Activated T-cell treated with anti-CD3 and anti-CD28 coated beads for 48 hours (primary cell): ENCODE measurements around the gene PSMB2.

Source experiments
- DNase-seq: peaks from one replicate; pipeline ENCODE4 v3.0.0-alpha.2; 2020; ENCODE audit warnings: low read depth

The PSMB2 gene

DNA sequence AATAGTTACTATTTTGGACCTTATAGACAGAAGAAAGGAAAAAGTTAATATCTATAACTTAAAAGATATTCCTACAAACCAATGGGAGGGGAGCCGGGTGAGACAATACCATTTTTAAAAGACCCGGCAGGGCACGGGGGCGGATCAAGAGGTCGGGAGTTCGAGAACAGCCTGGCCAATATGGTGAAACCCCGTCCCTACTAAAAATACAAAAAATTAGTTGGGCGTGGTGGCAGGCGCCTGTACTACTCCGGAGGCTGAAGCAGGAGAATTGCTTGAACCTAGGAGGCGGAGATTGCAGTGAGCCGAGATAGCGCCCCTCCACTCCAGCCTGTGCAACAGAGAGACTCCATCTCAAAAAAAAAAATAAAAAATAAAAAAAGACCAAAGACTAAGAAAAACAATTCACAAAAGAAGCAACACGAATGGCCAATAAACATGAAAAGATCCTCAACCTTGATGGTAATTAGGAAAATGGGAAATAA is 1.2 kb upstream of the PSMB2 start:
- DNase-seq, result peak; percentile 8

DNA sequence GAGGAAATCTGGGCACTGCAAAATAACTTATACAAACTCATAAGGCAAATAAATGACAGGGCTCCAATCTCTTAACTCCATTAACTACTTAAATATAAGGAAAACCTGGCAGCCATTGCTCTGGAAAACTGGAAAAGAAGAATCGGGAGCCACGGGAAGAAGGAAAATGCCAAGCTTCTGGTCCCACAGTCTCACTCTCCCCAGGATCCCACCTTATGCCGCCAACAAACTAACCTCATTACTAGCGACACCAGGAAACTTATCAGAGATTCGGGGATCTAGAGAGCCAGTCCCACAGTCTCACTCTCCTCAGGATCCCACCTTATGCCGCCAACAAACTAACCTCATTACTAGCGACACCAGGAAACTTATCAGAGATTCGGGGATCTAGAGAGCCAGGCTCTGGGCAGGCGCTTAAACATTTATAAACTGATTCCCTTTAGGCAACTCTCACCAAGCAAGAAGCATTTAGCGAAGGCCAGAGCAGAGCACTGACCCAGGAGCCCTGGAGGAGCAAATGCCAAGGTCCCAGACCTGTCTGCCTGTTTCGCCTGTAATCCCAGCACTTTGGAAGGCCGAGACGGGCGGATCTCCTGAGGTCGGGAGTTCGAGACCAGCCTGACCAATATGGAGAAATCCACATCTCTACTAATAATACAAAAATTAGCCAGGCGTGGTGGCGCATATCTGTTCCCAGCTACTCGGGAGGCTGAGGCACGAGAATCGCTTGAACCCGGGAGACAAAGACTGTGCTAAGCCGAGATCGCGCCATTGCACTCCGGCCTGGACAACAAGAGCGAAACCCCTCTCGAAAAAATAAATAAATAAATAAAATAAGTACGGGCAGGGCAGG is 720 bp downstream of the PSMB2 start:
- DNase-seq, result no peak

DNA sequence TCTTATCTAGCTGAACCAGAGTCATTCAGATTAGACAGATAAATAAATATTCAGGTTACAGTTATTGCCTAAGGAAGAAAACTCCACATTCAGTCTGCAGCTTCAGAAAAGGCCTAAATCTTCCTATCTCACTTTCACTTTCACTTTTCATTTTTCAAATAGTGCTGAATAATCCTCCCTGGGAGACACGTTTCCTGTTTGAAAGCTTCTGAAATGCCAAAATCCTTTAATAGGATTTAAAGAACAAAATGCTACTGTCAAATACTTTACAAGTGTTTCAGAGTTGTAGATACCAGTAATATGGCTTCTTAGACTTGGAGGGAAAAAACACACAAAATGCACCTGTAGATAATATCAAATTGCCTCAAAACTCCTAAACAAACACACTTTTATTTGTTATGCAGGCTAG is 3.9 kb downstream of the PSMB2 start:
- no peak for DNase-seq

DNA sequence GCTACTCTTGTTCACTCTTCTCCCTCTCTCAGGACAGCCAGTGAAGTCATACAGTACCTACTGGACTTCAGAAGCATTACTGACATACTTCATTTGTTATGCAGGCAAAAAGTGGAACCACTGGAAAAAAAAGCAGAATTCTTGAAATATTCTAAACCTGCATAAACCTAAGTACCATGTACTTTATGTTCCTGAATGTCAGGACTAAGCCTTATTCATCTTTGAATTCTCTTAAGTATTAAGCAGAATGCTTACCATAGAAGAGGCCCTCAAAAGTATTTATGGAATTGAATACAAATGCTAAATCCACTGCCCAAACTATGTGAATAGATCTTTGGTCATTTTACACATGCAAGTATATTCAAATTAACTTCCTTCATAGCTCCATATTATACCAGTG is 7.8 kb downstream of the PSMB2 start:
- no peak for DNase-seq

DNA sequence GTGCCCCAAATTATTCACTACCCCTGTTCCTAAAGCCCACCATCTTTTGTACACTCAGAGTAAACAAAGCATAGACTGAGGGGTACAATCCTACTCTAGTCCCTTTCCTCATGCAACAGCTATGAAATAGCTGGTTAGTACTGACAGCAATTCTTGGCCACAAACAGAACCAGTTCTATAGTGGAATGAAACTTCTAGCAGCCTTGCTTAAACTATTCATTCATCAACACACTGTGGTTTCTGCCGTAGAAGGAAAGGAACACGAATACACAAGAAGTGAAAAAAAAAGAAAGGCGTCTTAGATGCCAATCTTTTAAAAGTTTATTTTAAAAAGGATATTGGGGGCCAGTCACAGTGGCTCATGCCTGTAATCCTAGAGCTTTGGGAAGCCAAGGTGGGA is 9.9 kb downstream of the PSMB2 start:
- DNase-seq, result no peak

DNA sequence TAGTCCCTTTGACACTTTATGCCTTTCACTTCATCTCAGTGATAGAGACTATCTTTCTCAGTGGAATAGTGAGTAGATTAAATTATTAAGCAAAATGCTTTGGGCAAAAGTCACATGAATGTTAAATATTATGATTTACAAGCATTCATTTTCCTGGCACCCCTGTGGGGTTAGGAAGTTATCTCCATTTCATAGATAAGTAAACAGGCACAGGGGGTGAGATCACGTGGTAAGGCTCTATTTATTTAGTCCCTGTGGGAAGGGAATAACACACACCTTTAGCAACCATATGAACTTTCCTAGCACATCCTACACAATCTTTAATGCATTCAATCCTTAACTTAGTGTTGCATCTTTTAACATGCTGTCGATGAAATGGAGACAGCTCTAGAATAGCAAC is 12.3 kb downstream of the PSMB2 start:
- no peak for DNase-seq

DNA sequence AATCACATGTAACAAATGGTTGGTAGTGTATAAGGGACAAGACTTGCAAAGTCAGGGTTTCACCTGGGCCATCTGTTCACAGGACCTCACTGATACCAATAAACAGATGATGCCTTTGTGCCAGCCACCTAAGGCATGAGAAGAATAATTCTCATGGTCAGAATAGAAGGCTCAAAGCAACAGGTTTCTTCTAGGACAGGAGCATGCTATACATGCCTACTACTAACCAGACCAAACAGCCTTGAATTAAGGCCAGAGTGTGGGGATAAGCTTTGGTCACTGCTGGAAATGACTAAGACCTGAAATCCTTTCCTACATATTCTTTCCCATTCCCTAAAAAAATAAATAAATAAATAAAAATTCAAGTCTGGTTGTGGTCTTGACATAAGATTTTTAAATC is 17.5 kb downstream of the PSMB2 start:
- DNase-seq, result no peak

DNA sequence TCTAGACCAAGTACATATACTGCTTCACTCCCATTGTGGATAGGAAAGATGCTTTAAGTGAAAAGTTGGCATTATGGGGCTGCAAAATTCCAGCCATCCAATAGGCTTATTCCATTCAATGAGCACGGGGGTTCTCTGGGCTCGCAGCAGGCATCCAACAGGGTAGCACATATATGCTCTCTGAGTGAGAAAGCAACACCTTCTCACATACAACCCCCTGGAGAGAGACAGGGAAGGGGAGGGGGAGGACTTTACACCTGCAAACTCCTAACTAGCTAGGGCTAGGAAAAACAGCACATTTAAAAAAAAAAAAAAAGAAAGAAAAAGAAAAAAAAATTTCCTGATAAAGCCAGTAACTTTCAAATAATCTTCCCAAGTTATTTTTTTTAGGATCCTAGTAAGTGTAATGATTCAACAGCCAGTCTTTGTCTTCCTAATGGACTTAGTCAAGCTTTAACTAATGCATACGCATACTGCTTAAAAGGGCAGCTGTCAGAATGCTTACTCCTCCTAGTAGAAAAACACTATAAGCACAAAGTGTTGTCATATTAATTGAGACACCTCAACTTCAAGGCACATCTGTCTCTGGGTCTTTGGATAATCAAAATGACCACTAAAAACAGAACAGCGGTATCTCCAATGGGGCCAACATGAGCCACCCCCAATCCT is 18.7 kb downstream of the PSMB2 start:
- DNase-seq, result no peak

DNA sequence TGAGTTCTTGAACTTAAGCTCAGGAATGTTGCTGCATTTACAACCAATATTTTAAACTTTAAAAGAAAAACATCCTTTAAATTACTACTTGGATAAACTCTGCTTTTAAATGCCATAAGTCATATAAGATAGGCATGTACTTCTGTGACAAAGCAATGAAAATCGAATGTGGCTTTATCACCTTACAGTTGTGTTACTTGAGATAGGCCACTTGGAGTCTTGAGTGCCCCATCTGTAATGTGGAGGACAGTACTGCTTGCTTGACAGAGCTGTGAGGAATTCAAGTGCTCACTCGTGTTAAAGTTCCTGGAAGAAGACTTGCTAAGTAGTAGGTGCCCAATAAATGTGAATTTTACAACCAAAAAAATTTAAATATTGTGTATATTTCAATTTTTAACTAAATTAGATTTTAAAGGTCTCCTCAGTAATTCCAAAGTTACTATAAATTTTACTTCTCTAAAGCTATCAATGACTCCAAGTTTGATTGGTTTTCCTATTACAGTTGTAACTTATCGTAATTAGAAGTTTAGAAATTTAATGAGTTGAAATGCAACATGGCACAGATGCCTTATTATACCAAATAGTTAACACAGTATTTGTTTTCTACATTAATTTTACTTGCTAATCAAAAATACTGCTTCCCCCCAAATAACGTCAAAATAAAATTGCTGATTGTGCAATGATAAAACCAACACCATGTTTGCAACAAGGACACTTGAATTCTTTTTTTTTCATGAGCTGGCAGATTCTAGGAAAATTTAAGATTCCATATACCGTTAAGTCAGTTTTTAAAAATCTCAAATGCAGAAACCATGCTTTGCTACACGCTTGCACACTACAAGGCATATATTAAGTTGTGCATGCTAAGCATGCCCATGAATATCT is 21.8 kb downstream of the PSMB2 start:
- no peak for DNase-seq

DNA sequence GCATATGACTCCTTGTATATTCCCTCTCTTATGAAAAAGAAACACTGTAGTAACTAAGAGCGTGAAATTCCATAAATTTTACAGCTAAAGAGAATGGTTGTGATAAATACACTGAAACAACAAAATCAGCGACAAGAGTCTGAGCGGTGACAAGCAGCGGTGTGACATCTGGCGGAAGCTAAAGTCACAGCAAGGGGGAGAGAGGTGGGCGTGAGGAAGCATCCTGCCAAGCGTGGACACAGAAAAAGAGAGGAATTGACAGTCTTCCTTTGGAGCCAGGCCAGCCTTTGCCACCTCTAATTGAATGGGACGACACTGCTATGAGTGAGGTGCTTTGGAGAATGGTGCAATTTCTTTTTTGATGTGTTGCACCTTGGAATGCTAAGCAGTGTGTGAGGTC is 25.9 kb downstream of the PSMB2 start:
- DNase-seq, result no peak

DNA sequence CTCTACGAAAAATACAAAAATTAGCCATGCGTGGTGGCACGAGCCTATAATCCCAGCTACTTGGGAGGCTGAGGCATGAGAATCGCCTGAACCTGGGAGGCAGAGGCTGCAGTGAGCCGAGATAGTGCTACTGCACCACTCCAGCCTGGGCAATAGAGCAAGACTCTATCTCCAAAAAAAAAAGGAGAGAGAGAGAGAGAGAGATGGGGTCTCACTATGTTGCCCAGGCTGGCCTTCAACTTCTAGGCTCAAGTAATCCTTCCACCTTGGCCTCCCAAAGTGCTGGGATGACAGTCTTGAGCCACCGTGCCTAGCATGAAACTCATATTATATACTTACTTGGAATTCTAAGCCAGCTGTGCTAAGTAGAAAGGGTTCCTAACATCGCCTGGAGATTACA is 29.7 kb downstream of the PSMB2 start:
- DNase-seq, result no peak

DNA sequence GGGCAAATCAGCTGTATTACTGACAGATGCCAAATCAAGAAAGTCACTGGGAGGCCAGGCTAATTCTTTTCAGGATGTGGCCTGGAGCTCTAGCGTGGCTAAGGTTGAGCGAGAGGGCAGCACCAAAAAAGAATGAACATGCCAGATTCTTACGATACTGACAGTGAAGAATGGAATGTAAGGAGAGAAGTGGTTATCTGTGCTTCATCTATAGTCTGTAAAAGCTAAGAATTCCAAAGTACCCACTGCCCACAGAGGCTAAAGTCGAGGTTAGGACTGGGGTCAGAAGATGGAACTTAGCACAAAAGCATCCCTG is 35.5 kb downstream of the PSMB2 start:
- no peak for DNase-seq

DNA sequence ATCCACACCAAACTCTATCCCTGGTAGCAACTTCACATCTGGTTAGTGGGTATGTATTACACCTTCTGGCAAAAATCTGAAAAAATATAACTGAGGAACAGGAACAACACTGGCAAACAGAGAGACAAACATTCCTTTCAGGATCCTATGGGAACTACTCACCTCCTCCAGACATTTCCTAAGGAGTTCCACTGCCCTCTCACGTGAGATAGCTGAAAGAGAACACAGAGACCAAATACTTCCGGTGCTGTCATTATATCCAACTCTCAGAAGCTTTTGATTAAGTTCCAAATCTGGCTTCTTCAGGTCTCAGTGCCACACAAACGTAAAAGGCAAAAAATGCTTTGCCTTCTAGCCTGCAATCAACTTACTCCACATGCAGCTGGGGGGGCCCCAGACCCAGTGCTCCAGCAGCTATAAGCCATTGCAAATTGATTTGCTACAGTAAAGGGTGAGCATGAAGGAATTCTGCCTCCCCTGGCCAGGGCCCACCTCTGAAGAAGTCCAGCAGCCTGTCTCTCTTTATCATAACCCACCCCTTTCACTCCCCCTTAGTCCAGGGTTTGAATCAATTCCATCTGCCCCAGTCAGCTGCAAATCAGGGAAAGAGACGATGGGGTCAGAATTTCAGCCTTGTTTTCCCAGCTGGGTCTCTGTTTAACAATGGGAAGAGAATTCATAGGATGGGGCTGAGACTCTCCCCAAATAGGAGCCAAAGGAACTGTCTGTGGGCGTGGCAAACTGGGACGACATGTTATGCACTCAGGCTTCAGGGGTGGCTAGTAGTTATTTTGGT is 36.1 kb downstream of the PSMB2 start:
- no peak for DNase-seq

DNA sequence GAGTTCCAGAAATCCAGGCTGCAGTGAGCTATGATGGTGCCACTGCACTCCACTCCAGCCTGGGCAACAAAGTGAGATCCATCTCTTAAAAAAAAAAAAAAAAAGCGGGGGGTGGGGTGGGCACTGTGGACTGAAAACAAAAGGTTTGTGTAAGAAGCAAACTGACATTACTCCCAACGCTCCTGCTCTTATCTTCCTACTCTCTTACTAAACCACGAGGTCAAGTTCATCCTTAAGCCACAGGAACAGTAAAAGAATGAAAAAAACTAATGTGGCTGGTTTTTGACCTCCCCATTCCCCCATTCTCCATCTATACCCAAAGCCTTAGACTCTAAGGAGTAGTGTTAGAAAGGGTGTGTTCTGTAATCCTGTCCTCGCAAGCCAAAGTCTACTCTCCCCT is 37.4 kb downstream of the PSMB2 start:
- no peak for DNase-seq

DNA sequence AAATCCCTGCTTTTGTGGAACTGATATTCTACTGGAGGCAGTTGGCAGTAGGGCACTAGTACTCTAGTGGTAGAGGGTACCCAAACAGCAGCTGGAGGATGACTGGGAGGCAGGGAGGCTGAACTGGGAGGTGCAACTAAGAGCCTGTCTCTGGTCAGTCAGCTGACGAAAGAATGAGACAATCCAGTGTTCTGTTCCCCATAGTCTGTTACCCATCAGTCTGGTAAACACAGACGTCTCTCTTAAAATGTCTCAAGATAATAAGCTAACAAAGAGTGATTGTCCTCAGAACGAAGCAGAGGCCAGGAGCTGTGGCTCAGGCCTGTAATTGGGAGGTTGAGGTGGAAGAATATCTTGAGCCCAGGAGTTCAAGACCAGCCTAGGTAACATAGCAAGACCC is 37.9 kb downstream of the PSMB2 start:
- DNase-seq, result no peak

DNA sequence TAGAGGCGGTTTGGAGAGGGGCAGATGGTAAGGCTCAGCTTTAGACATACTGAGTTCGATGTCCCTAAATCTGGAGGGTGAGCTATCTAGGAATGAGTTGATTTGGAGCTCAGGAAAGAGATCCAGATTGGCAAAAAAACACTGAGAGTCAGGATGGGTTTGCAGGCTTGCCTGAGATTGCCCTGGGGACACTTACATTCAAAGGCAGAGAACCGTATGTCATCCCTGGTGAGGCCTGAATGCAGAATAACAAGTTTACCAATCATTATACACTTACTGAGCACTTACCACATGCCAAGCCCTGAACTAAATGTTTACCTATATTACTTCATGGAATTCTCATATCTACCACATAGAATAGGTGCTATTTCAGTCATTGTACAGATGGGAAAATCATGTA is 40.7 kb downstream of the PSMB2 start:
- no peak for DNase-seq

DNA sequence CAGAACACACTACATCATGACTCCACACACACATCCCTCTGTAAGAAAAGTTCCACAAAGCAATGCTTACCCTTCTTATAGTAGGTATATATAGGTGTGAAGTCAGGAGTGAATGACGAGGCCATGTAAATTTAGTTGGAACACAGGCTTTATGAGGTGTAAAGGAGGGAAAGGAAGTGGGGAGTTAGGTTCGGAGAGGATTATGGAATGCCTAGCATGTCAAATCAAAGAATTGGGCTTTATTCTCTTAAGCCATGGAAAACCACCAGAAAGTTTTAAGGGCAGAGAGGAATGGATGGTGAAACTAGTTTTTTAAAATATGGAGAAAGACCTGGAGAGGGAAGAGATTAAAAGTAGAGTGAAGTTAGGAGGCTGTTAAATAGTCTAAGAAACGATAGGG is 41.9 kb downstream of the PSMB2 start:
- no peak for DNase-seq

DNA sequence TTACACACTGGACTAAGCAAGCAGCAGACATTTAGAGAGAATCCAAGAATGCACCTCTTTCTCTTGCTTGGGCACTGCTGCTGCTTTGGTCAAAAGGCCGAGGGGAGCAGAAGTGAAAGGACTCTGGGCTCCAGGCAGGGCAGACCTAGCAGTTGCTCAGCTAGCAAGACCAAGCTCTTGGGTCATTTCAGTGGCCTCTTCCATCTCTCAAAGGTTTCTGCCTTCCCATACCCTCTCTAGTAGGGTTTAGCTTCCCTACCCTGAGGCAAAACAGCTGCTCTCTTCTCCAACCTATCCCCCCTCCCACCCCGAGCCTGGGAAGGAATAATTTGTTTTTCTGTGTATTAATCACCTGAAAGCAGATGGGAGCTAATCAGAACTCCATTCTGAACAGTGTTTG is 42.4 kb downstream of the PSMB2 start:
- no peak for DNase-seq

DNA sequence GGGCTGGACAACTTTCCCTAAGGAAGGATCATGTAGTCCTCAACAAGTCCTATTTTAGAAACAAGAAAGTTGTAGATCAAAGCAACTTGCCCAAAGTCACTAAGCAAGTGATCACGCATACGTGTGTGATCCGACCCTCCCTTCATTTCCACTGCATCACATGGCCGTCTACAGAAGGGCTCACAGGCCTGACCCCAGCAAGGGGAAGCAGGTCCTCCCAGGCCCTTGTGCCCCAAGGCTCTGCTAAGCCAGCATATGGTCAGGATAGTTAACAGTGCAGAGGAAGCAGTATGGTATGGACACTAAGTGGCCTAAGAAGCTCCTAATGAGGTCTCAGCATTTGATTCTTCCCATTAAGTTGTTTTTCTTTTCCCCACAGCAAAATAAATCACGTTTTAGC is 43.5 kb downstream of the PSMB2 start:
- DNase-seq, result no peak

DNA sequence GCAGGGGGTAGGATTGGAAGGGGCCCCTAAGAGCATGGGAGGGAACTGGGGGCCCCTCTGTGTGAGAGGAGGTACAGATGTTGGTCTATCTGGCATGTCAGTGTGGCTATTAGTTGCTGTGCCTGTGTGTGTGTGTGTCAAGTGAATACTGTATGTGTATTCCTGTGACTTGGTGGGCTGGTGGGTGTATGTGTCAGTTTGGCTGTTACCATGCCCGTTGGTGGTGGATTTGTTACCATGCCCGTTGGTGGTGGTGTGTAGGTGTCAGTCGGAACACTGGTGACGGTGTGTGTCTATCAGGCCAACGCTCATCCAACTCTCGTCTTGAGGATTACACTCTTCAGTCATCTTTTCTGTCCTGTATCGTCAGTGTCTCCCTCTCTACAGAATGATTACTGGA is 45.6 kb downstream of the PSMB2 start:
- no peak for DNase-seq

DNA sequence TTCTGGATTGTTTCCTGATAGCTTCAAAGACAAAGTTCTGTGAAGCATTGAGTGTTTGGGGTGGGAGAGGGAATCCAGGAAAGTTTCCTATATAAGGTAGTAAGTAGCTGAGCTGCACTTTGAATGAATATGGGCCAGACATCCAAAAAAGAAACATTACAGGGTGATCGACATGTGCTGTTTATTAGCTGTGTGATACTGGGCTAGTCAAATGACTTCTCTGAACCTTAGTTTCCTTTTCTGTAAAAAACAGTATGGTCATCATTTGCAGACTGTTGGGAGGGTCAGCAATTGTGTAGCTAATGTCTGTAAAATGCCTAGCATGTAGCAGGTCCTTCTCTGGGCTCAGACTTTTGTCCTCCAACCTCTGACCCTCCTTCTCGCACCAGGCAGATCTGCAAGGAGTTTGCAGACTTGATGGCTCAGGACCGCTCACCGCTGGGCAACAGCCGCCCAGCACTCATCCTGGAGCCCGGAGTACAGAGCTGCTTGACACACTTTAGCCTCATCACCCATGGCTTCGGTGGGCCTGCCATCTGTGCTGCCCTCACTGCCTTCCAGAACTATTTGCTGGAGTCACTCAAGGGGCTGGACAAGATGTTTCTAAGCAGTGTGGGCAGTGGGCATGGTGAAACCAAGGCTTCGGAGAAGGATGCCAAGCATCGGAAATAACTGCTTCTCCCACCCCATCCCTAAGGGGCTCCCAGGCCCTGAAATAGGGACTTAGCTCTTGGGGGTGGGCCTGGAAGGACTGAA is 47.1 kb downstream of the PSMB2 start:
- DNase-seq, result no peak
